Suppressor macrophage treated with lipopolysaccharide for 1 hour (primary cell): ENCODE data around the gene PANX2.

Experiments used
- DNase-seq, 3 donors: peaks; one replicate each; pipeline ENCODE4 v3.0.0-alpha.2; 2020 to 2022

PANX2 gene

DNA sequence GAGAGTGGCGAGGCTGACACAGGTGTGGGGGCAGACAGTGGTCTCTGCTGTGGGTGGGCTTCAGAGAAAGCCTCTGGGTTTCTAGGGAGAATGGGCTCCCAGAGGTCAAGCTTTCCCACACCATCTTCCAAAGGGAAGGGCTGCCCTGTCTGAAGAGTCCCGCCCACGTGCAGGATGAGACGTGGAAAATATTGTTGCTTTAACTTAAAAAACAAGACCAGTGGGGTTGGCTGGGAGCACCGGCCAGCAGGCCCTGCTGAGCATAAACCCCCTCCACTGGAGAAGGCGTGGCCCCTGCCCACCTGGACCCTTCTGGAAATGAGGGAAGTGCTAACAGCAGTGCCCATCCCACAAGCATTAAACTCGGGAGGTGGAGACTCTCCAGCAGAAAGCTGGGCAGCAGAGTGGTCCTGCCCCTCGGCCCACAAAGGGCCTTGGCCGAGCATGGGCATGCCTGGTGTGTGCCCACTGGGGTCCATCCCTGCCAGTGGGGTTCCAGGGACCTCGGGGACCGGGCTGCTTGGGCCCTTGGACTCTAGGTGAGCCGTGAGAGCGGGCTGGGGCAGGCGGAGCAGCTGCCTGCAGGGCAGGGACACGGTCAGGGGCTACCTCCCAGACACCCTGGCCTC is 45.6 kb downstream of the PANX2 start:
- DNase-seq = no peak

DNA sequence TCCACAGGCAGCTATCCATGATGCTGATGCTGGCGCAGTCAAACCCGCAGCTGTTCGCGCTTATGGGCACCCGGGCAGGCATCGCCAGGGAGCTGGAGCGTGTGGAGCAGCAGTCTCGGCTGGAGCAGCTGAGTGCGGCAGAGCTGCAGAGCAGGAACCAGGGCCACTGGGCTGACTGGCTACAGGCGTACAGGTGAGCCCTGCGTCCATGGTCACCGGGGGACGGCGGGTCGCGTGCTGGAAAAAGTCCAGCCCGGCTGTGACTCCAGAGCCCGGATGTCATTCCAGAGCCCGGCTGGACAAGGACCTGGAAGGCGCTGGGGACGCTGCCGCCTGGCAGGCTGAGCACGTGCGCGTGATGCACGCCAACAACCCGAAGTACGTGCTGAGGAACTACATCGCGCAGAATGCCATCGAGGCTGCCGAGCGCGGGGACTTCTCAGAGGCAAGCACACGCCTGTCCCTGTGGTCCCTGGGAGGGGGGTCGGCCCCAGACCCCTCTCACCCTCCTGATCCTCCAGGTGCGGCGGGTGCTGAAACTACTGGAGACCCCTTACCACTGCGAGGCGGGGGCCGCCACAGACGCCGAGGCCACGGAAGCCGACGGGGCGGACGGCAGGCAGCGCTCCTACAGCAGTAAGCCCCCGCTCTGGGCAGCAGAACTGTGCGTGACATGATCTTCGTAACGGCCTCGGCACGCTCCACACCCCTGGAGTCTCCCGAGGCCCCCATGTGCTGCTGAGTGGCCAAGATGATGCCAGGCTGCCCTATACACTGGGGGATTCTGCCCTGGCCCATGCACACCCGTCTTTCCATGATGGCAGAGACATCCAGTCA is 46.4 kb downstream of the PANX2 start:
- no peak for DNase-seq

GRCh38 chr22:50217543-50218152 is 47.1 kb downstream of the PANX2 start:
- DNase-seq = no peak

DNA sequence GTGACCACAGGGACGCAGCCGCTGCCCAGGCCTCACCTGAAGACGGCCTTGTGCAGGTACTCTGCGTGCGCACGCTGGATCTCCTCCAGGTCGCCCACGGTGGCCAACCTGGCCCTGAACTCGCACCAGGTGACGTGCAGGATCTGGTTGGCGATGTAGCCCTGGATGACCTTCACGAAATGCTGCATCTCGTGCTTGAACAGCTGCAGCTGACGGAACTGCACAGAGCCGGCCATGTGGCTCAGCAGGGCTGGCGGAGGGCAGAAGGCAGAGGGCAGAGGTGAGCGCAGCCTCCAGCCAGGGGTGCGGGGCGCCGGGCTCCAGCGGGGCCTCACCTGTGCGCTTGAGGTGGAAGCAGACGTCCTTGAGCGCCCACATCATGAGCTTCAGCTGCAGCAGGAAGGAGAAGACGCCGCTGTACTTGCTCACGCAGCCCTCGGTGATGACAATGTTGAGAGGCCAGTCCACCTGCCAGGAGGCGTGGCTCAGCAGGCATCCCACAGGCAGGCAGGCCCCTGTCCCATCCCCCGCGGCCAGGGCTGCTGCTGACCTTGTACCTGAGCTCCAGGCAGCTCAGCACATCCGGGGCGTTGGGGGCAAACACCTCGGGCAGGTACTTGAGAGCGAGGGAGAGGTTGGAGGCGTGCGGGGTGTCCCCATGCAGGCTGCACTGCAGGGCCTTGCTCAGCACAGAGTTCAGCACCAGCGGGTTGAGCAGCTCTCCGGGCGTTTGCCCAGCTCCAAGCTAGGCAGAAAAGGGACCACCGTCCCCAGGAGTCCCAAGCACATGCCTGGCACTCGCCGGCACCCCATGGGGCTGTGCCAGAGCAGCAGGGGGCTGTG is 47.8 kb downstream of the PANX2 start:
- no peak for DNase-seq

DNA sequence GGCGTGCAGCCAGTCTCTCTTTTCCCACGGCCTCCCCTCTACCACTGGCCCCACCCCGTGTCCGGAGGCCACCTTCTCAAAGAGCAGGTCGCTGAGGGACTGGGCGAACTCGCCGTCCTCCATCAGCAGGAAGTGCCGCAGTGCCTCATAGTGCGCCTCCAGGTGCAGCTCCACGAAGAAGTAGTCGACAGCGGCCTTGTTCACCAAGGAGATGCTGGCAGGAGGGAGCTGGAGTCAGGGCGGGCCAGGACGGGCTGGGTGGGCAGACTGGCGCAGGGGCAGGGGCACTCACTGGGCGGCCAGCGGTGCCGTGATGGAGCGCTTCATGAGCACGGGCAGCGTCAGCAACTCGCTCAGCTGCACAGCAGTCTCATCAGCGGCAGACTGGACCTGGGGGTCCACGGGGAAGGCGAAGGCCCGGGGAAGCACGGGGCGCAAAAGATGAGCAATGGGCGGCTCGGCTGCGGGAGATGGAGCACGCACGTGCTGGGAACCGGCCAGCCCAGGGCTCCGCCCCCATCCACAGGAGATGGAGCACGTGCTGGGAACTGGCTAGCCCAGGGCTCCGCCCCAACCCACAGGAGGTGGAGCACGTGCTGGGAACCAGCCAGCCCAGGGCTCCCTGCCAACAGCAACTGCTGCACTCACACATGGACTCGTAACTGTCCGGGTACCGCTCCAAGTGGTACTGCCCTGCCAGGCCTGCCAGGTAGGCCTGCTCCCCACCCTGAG is 48.6 kb downstream of the PANX2 start:
- peak in 2 of 3 donors; percentile 12 to 20 for DNase-seq

DNA sequence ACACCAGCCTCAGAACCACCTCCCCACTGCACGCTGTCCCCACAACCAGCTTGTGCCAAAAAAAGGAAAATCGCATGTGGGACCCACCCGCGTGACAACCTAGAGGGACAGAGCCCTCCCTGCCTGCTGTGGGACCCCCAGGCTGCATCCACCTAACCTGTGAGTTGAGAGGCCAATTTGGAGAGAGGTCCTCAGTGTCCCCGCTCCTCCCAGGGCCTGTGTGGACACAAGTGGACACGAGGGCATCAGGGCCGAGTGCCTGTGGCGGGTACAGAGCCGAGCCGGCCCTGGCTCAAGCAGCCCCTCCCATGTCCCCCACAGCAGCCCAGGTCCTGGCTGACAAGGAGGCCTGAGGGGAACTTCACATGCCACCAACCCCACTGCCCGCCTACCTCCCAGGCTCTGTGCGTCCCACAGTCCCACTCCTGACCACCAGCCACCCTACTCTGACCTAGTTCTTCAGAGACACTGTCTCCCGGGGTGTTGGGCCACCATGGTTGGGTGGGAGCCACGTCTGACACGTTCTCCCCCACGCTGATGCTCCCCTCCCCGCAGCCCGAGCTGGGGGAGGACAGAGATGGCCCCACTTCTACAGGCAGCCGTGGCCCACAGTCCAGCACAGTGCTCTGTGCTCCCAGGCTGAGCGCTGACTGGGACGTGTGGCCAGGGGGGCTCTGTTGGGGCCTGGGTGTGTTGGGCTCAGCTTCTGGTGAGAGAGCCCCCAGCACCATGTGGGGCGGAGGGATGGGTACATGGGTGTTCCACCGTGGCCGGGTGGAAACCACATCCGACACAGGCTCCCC is 49.5 kb downstream of the PANX2 start:
- no peak for DNase-seq

- DNase-seq = no peak
Observed at GRCh38 chr22:50220603-50221409, 50.3 kb downstream of the PANX2 start.

DNA sequence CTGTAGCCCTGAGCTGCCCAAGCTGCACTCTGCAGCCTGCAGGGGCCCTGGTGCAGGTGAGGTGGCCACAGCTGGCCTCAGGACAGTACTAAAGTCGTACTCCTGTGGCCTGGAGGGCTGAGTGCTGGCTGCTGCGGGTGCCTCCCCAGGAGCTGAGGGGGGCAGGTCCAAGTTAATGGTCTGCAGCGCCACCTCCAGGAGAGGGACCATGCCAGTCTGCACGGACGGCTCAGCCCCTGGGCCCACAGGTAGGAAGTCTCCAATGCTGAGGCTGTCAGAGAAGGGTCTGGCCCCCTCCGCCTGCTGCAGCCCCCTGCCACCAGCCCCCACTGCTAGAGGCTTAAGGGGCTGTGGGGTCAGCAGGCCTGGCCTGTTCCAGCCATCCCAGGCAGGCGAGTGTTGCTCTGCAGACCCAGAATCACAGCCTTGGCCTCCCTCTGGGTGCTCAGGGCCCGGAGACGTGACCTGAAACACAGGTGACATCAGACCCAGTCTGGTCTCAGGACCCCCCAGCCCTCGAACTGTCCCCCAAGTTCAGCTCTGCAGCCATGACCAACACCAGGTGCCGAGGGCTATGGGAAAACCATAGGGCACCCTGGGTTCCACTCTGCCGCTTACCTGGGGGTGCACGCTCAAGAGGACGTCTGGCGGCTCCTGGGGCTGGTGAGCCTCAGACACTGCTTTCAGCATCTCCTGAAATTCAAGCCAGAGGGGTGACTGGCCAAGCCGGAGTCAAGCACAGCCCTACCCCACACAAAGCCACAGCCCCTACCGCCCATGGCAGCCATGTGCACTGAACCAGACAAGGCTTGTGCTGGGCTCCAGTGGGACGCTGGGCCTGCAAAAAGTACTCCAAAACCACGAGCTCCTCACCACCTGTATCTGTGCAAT is 51.1 kb downstream of the PANX2 start:
- peak in 1 of 3 donors; percentile 14 for DNase-seq

- no peak for DNase-seq
Observed at GRCh38 chr22:50222508-50222907, 52.0 kb downstream of the PANX2 start.

DNA sequence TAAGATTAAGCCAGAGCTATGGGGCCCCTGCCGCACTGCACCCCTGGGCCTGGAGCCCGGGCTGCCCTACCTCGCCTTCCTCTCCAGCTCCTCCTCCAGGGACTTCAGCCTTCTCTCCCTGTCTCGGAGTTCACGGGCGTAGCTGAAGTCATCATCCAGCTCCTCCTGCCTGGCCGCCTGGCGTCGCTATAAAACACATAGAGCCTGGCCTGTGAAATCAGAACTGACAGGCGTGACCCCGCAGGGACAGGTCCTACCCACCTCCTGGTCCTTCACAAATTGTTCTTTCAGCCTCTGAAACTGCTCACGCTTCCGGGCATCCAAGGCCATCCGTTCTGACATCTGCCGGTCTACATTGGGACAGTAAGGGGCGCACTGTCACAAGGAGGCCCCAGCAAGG is 53.5 kb downstream of the PANX2 start:
- DNase-seq = no peak

GRCh38 chr22:50225200-50225969 is 54.9 kb downstream of the PANX2 start:
- DNase-seq = no peak

DNA sequence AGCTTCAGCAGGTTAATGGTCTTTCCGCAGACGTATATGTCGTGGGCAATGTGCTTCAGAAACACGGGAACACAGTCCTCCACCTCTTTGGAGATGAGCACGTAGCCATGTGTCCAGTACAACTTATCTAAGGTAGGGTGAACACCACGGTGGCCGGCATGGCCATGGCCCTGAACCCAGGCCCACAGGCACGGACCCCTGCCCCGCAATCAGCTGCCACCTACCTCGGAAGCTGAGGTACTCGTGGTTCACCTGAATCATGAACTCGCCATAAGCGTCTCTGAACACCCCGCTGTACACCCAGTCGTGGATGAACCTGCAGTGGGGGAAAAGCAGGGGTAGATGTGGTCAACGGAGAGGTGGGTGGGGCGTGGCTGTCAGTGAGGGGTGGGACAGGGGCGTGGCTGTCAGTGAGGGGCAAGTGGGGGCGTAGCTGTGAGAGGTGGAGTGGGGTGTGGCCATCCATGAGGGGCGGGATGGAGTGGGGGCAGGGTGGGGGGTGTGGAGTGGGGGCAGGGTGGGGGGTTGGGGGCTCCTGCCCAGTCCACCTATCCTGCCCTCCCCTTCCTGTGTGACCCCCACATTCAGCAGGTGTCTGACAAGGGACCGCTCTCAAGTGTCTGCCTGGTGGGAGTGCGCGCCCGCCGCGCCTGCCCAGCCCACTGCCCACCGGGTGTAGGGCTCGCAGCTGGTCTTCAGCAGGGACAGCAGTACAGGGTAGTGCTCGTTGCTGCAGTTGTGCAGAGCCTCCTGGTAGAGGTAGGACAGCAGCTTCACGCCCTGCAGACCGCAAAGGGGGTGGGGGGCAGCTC is 55.7 kb downstream of the PANX2 start:
- DNase-seq = no peak

DNA sequence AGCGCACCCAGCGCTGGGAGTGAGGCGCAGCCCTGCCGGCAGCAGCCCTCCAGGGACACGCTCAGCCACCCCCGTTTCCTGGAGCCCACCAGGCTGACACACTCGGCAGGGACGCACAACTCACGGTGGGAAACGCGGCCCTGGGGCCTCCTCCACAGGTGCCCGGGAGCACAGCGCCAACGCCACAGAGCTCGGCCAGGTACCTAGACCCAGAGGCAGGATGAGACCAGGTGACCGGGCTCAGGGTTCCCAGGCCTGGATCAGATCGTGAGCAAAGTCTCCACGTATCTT is 56.3 kb downstream of the PANX2 start:
- DNase-seq = no peak

GRCh38 chr22:50227579-50228215 is 57.2 kb downstream of the PANX2 start:
- DNase-seq = no peak

DNA sequence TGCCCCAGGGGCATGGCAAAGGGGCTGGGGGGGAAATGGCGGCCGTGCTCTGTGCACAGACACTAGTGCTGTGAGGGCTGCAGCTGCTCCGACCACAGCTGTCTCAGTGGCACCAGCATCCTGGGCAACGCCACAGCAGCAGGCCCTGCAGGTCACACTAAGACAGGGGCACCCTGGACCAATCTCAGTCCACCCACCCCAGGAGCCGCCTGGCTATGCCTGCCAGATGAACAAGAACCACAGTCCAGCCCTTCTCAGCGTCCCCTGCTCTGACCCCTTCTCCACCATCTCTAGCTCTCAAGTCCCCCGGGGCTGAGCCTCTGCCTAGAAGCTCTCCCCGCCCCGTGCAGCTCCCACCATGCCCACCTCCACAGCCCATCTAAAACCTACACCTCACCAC is 57.8 kb downstream of the PANX2 start:
- DNase-seq = no peak

GRCh38 chr22:50229370-50229769 is 58.8 kb downstream of the PANX2 start:
- no peak for DNase-seq
